A172 (cell line): ENCODE data around the gene MARCHF7. TPM values are rescaled to one million over a fixed set of nuclear protein-coding genes. Genes with fewer than 3 reads are reported as not detected.
"Not testable (repeated sequence)": the region's sequence is repeated elsewhere in the genome, so short reads cannot be mapped to it uniquely, and the experiment has no call there.

Source experiments
- DNase-seq: peaks from one replicate; pipeline ENCODE4 v3.0.0-alpha.2; 2015; ENCODE audit warnings: low spot score
- total RNA-seq: library from RNA; depleted of rRNA; stranded (reverse); fragments of >200 nt; shearing (Covaris generic); gene quantifications from 2 replicates; pipeline ENCODE4 v1.2.3, GENCODE V29; 2014

The MARCHF7 gene
- total RNA-seq, 1 experiment from 2014 or later = 178 TPM

GRCh38 chr2:159716857-159717256 is 4.6 kb downstream of the MARCHF7 start:
- DNase-seq = no peak

GRCh38 chr2:159720676-159721075 is 8.4 kb downstream of the MARCHF7 start:
- no peak for DNase-seq

- no peak for DNase-seq
These were observed 10.3 kb downstream of the MARCHF7 start for GRCh38 chr2:159722580-159722979.

GRCh38 chr2:159724795-159725572 is 12.7 kb downstream of the MARCHF7 start:
- DNase-seq = not testable (repeated sequence)

- DNase-seq = no peak
These were observed 13.4 kb downstream of the MARCHF7 start for GRCh38 chr2:159725713-159726112.

GRCh38 chr2:159728629-159729028 is 16.3 kb downstream of the MARCHF7 start:
- DNase-seq = no peak

GRCh38 chr2:159735648-159736047 is 23.3 kb downstream of the MARCHF7 start:
- DNase-seq = no peak

GRCh38 chr2:159736048-159736447 is 23.7 kb downstream of the MARCHF7 start:
- DNase-seq = peak; percentile 52

- DNase-seq = no peak
These were observed 25.1 kb downstream of the MARCHF7 start for GRCh38 chr2:159737292-159737916.

GRCh38 chr2:159737917-159738296 is 25.6 kb downstream of the MARCHF7 start:
- no peak for DNase-seq

GRCh38 chr2:159738509-159739390 is 26.4 kb downstream of the MARCHF7 start:
- DNase-seq = no peak

- no peak for DNase-seq
These were observed 30.5 kb downstream of the MARCHF7 start for GRCh38 chr2:159742846-159743245.

- peak; percentile 34 for DNase-seq
These were observed 32.1 kb downstream of the MARCHF7 start for GRCh38 chr2:159744363-159744762.

- not testable (repeated sequence) for DNase-seq
These were observed 32.9 kb downstream of the MARCHF7 start for GRCh38 chr2:159745237-159745636.

GRCh38 chr2:159748089-159748488 is 35.8 kb downstream of the MARCHF7 start:
- no peak for DNase-seq

- DNase-seq = no peak
These were observed 38.6 kb downstream of the MARCHF7 start for GRCh38 chr2:159750873-159751272.

GRCh38 chr2:159753797-159754196 is 41.5 kb downstream of the MARCHF7 start:
- no peak for DNase-seq

GRCh38 chr2:159755014-159755413 is 42.7 kb downstream of the MARCHF7 start:
- no peak for DNase-seq

GRCh38 chr2:159755788-159756187 is 43.5 kb downstream of the MARCHF7 start:
- peak; percentile 67 for DNase-seq

GRCh38 chr2:159758239-159758638 is 45.9 kb downstream of the MARCHF7 start:
- DNase-seq = no peak

- DNase-seq = peak; percentile 21
These were observed 46.4 kb downstream of the MARCHF7 start for GRCh38 chr2:159758686-159759085.

GRCh38 chr2:159759577-159759976 is 47.3 kb downstream of the MARCHF7 start:
- DNase-seq = no peak
